Gastroesophageal sphincter (tissue), 3 donors: ENCODE results near the gene OGFRL1.

ENCODE experiments used
- CTCF ChIP-seq, 4 experiments: fragments of 200-600 bp in 2 of 4; fragments of 450-650 bp in 2 of 4; sonication (generic) in 1 of 4; IDR thresholded peaks; one replicate each; pipeline ENCODE4 v1.5.1; 2017 to 2019; ENCODE audit warnings: antibody characterized with exemption in 4 of 4, mild to moderate bottlenecking in 2 of 4, moderate library complexity in 2 of 4
- EP300 ChIP-seq: sonication (generic); formaldehyde crosslinking; IDR thresholded peaks from one replicate; pipeline ENCODE4 v1.6.1; 2017; ENCODE audit warnings: antibody characterized with exemption, mild to moderate bottlenecking
- POLR2A ChIP-seq, 2 donors: fragments of 450-650 bp; IDR thresholded peaks; one replicate each; pipeline ENCODE4 v1.6.1; 2017; ENCODE audit warnings: antibody characterized with exemption in 2 of 2, mild to moderate bottlenecking in 2 of 2, moderate library complexity in 1 of 2
- POLR2AphosphoS5 ChIP-seq: sonication (generic); formaldehyde crosslinking; IDR thresholded peaks from one replicate; pipeline ENCODE4 v1.6.1; 2017; ENCODE audit warnings: antibody characterized with exemption

- no peak for TF ChIP-seq CTCF (IDR thresholded peaks at IDR 0.05)
- TF ChIP-seq POLR2A (IDR thresholded peaks at IDR 0.05), result no peak
- no peak for TF ChIP-seq POLR2AphosphoS5
- TF ChIP-seq EP300, result no peak
Measured at GRCh38 chr6:71239694-71240093, 48.9 kb upstream of the OGFRL1 start.
